Mucosa of gallbladder (tissue), 1 donor: ENCODE results near the gene CD2BP2. TPM values are rescaled to one million over a fixed set of nuclear protein-coding genes. Genes with fewer than 3 reads are reported as not detected.
"Not testable (repeated sequence)": the region's sequence is repeated elsewhere in the genome, so short reads cannot be mapped to it uniquely, and the experiment has no call there.

Experiments
- DNase-seq: peaks from one replicate; pipeline ENCODE4 v3.0.0-alpha.2; 2020; ENCODE audit warnings: low spot score
- total RNA-seq: library from RNA; stranded (reverse); gene quantifications from one replicate; pipeline ENCODE4 v1.2.1, GENCODE V29; 2021
- donor health status: DM: no; HTN: no; CAD: no.

CD2BP2 gene
- total RNA-seq, 1 donor from 2014 or later = 71.2 TPM

DNA sequence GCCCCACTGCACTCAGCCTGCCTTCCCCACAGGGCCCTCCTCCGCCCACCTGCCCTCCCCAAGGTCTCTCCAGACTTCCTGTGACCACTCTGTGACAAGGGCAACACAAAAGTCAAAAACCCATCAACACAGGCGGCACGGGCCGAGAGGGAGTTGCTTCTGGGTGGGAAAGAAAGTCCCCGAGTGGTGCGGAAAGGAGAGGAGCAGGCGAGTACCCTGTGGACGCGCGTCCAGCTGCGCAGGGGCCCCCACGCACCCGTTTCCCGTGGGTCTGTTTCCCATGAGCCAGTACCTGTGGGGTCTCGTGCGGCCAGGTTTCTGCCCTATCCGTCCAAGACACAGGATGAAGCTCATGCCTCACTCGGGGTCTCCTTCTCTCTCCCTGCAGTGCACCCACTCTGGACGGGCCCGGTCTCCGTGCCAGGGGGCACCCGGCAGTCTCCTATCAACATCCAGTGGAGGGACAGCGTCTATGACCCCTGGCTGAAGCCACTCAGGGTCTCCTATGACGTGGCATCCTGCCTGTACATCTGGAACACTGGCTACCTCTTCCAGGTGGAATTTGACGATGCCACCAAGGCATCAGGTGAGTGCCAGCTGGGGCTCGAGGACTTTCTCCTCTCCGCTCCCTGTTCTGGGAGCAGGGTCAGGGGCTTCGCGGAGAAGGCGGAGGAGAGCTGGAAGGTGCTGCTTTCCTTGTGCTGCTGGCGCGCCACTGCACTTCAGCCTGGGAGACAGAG lies 12.2 kb downstream of the CD2BP2 start:
- no peak for DNase-seq

DNA sequence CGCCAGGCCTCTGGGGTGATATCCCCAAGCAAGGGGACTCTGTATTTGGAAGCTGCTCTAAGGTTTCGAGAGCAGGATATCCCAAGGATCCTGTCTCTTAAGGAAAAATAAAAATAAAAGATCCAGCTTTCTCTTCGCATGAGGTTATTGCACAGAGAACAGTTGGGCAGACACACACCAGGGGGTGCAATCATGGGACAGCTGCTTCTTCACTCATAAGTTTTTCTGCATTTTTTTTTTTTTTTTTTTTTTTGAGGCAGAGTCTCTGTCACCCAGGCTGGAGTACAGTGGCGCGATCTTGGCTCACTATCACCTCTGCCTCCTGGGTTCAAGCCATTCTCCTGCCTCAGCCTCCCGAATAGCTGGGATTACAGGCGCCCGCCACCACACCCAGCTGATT lies 13.1 kb downstream of the CD2BP2 start:
- DNase-seq = not testable (repeated sequence)

DNA sequence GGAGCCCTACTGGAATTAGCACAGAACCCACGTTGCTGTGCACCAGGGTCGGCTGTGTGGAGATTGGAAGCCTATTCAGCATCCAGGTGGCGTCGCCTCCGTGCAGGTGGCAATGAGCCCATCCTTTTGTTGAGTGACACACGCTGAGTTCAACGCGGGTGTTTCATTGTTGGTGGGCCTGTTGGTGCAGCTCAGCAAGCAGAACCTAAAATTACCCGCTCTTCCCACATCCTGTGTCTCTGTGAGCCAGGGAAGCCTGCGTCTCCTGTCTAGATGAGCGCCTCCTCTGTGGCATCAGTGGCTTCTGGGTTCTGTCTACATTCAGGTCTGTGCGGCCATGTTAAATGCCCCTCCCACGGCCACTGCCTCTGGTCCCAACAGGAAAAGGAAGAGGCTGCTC lies 14.5 kb downstream of the CD2BP2 start:
- DNase-seq = no peak

DNA sequence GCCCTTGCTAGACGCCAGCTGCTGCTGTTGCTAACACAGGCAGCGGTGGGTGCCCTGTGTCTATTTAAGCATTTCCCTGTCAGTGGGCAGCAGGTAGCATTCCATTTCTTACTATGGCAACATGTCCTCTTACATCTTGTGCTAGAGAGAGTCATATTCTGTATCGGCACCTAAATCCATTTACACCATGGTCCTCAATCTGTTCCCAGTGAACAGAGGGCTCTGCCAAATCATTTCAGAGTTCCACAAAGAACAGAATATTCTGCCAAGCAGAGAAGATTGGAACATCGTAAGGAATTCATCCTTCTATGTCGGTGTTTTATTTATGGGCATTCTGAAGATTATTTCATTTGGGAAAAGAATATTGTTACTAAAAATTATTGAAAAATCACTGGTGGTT lies 16.4 kb downstream of the CD2BP2 start:
- DNase-seq = not testable (repeated sequence)

DNA sequence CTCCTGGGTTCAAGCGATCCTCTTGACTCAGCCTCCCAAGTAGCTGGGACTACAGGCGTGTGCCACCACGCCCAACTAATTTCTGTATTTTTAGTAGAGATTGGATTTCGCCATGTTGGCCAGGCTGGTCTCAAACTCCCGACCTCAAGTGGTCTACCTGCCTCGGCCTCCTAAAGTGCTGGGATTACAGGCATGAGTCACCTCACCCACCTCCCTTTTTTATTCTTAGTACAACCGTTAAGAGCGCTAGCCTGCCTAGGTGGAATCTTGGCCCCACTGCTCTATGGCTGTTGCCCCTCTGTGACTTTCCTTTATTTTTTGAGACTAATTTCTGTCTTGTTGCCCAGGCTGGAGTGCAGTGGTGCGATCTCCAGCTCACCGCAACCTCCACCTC lies 17.1 kb downstream of the CD2BP2 start:
- DNase-seq = not testable (repeated sequence)

DNA sequence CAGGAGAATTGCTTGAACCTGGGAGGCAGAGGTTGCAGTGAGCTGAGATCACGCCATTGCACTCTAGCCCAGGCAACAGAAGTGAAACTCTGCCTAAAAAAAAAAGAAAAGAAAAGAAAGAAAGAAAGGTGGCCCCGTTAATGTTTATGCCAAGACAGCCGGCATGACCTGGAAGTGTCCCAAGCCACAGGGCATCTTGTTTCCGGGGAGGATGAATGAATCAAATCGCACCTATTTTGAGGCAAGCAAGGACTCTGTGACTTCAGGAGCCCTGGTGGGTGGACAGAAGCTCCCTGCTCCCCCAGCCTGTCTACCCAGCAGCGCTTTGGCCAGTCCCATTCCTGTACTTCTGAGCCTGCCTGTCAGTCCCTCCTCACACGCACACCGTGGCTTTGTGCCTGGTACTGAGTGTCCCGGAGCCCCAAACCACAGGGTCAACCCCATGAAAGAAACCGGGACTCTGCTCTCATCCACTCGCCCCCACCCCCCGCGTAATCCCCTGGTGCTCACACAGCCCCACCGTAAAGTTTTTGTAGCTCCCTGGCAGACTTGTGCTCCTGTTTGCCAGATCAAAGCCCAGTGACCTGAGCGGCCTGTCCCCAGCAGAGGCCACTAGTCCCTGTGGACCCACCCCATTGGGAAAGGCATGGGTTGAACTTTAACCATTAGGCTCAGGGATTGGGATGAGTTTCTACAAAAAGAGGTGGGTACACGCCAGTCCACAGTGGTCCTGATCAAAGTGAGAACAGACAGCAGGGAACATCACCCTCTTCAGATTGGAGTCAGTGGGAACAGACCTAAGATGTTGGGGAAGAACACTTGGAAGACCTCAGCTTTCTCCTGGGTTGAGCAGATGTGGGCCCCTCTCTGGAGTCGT lies 19.3 kb downstream of the CD2BP2 start:
- no peak for DNase-seq

DNA sequence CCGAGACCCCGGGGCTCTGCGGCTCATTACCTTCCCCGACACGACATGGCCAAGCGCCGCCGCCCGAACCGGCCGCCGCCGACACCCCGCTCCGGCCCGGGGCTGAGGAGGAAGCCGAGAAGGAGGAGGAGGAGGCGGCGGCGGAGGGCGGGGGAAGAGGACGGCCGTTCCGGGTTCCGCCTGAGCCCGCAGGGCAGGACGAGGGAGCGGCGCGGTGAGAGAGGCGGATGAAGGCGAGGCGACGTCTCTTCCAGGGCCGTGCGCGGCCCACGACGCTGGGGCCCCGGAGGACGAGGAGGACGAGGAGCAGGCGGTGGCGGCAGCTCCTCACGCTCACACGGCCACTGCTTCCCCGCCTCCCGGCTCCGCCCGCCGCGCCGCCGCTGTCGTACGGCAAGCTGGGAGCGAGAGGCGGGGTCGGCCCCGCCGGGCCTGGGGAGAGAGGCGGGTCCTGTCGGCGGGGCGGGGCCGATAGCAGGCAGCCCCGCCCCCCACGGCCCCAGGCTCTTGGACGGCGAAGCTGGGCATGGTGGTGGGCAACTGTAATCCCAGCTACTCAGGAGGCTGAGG lies 20.0 kb downstream of the CD2BP2 start:
- peak; percentile 84 for DNase-seq

DNA sequence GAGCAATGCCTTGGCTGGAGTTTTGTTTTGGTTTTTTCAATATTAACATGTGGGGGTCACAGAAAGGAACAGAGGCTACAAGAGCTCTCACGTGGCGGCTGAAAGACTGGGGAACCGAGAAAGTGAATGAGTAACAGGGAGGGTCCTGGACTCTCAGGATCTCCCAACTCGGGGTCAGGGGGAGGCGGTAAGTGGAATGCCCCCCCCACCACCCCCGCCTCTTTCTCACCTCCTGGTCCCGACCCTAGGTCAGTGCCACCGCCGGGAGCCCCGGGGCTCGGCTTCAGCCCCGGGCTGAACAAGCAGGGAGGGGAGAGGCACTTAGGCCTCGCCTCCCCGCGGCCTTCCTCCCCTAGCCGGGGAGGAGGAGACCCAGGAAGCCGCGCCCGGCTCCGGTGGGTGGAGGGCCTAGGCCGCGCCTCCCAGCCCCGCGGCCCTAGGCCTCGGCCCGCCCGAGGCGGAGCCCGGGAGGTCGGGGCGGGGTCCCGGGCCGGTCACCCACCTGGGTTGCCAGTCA lies 20.6 kb downstream of the CD2BP2 start:
- DNase-seq = peak; percentile 74

DNA sequence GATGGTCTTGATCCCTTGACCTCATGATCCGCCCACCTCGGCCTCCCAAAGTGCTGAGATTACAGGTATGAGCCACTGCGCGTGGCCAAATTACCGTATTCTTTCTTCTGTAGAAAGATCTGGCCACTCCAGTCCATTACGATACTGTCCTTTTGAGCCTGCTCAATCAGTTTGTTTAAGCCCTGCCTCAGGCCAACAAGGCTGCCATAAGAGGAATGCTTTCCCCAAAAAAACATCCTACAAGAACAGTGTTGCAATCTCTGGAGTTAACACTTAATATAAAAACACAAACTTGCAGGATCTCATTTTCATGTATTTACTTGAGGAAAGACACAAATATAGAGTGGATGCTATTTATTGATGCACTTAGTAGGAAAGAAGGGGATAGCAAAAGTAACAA lies 30.9 kb downstream of the CD2BP2 start:
- not testable (repeated sequence) for DNase-seq

DNA sequence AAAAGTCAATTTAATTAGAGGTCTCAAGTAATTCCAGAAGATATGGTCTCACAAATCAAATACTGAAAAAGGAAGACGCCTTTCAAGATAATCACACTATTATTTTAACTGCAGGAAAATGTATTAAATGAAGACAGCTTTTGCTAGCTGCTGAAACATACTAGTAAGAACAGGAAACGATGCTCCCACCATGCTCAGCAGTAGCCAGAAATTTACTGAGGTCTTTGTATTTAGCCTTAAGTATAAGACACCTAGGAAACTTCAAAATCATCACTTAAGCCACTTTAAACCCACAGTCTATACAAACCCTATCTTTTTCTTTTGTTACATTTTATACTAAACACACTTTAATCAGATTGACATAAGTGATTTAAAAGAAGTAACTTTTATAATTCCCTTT lies 36.5 kb downstream of the CD2BP2 start:
- DNase-seq = not testable (repeated sequence)

DNA sequence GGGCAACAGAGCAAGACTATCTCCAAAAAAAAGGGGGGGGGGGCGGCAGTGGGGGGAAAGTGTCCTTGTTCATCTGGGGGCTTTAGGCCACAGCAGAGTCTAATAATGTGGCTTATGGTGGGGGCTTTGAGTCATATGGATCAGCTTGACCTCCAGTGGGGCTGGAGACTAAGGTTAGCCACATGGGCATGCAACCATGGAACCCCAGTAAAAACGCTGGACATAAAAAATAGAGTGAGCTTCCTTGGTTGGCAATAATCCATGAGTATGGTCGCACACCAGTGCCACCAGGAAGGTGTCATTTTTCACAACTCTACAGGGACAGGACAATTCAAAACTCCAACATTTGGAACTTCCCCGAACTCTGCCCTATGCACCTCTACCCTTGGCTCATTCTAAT lies 44.2 kb downstream of the CD2BP2 start:
- DNase-seq = not testable (repeated sequence)

DNA sequence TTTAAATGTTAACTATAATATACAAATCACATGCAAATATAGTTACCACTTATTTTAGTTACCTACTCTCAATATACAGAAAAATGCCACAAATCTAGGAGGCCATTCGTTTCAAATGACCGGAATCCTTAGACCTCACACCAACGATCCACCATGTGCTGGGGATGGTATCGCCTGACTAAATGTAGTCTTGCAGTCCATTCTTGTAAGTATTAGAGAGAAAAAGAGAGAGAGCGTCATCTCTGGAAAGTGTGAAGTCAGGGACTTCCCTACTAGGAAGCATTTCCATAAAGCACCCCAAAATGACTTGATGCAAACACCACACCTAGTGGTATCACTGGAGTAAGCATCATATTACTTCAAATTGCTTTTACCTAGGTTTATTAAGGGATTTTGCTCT lies 45.9 kb downstream of the CD2BP2 start:
- not testable (repeated sequence) for DNase-seq

Other genes with a start within 250 kb of the CD2BP2 start
- gene GDPD3, start 241.8 kb downstream of the CD2BP2 start, total RNA-seq = 11.2 TPM
- gene MAPK3, start 232.1 kb downstream of the CD2BP2 start, total RNA-seq = 109 TPM
- gene CORO1A, start 171.7 kb downstream of the CD2BP2 start, total RNA-seq = 58.5 TPM
- gene BOLA2B, start 161.6 kb downstream of the CD2BP2 start, total RNA-seq = 59.4 TPM
- gene SLX1A, start 161.4 kb downstream of the CD2BP2 start, total RNA-seq = 70.4 TPM
- 19.4 TPM for gene SULT1A3, start 156.1 kb downstream of the CD2BP2 start, total RNA-seq
- 12.5 TPM for gene NPIPB13, start 106.8 kb downstream of the CD2BP2 start, total RNA-seq
- 60.6 TPM for gene TBC1D10B, start 15.2 kb upstream of the CD2BP2 start, total RNA-seq
- 1.3 TPM for gene MYL11, start 19.5 kb upstream of the CD2BP2 start, total RNA-seq
- gene SEPTIN1, start 27.3 kb upstream of the CD2BP2 start, total RNA-seq = 11.5 TPM
- 11.8 TPM for gene ZNF48, start 40.1 kb upstream of the CD2BP2 start, total RNA-seq
- gene ZNF771, start 52.3 kb upstream of the CD2BP2 start, total RNA-seq = 21.9 TPM
- gene DCTPP1, start 74.7 kb upstream of the CD2BP2 start, total RNA-seq = 53.3 TPM
- 112 TPM for gene SEPHS2, start 90.6 kb upstream of the CD2BP2 start, total RNA-seq
- 16.7 TPM for gene ITGAL, start 117.4 kb upstream of the CD2BP2 start, total RNA-seq
- 61.1 TPM for gene ZNF768, start 171.3 kb upstream of the CD2BP2 start, total RNA-seq
- gene ZNF747, start 179.6 kb upstream of the CD2BP2 start, total RNA-seq = 11.9 TPM
- 12.1 TPM for gene ZNF764, start 203.1 kb upstream of the CD2BP2 start, total RNA-seq
- 23.5 TPM for gene ZNF688, start 216.4 kb upstream of the CD2BP2 start, total RNA-seq
- gene ZNF785, start 230.4 kb upstream of the CD2BP2 start, total RNA-seq = 24.0 TPM